Left kidney (tissue), 2 donors: ENCODE results near the gene STIM1. TPM values are rescaled to one million over a fixed set of nuclear protein-coding genes. Genes with fewer than 3 reads are reported as not detected.
A peak's percentile ranks its signal among the peaks of the same experiment; 100 is the strongest.
"Not testable (repeated sequence)": the region's sequence is repeated elsewhere in the genome, so short reads cannot be mapped to it uniquely, and the experiment has no call there.

Experiments
- DNase-seq: peaks from one replicate; pipeline ENCODE4 v3.0.0-alpha.2; 2013
- polyA plus RNA-seq: library from polyadenylated mRNA; unstranded; fragments of 120-200 nt; gene quantifications from one replicate; pipeline ENCODE4 v1.2.1, GENCODE V29; 2013; ENCODE audit not compliant: insufficient read length

Gene STIM1
- polyA plus RNA-seq, 1 donor: 37.1 TPM

DNA sequence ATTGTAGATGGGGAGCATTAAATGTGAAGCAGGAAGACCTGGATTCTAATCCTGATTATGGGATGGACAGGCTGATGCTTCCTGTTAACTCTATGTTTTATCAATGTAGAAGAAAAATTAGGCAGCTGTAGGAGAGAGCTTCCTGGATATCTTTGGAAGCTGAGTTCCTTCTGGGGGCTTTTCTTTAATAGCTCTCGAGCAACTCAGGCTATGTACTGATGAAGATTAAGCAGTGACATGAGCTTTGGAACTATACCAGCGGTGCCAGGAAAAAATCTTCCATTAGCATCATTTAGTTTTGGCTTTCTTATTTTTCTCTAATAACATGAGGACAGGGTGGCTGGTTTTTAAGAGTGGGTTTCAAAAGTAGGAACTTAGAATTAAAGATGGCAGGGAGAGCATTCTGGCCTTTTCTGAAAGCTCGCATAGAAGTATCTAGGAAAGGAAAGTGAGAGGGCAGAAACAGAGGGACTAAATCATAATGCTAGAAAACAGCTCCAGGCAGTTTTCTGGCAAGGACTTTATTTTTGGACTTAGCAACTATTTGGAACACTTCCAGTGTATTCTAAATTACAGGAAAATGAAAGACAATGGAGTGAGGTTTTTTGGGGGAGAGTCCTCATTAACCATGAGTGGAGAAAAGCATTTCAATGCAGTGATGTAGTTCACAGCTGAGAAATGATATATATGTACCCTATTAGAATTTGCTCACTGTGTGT lies 169.9 kb downstream of the STIM1 start:
- DNase-seq: peak; percentile 64

DNA sequence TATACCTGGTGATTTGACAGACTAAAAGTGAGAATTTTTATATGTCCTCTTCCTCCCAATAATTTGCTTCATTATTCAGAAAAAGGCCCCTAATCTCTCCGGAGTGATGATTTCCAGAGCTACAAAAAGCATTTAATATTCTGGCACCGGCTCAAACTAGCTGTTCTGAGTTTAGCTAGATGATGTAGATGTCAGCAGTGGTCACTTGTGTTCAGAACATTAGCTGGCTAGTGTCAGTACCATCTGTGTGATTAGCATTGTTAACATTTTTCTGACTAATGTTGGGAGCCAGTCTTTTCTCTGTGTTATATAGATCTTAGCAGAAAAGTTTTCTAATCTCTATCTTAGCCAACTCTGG lies 170.5 kb downstream of the STIM1 start:
- peak; percentile 44 for DNase-seq

DNA sequence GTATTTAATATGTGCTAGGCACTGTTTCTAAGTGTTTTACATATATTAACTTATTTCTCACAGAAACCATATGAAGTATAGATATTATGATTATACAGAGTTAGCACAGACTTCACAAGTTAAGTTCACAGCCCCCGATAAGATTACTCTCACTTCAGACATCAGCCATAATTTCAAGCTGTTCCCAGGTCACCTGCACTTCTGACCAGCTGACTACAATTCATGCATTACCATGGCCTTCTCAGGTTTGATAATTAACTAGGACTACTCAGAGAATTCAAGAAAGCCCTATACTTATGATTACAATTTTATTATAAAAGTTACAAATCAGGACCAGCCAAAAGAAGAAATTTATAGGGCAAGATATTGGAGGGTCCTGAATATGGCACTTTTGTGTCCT lies 170.9 kb downstream of the STIM1 start:
- no peak for DNase-seq

DNA sequence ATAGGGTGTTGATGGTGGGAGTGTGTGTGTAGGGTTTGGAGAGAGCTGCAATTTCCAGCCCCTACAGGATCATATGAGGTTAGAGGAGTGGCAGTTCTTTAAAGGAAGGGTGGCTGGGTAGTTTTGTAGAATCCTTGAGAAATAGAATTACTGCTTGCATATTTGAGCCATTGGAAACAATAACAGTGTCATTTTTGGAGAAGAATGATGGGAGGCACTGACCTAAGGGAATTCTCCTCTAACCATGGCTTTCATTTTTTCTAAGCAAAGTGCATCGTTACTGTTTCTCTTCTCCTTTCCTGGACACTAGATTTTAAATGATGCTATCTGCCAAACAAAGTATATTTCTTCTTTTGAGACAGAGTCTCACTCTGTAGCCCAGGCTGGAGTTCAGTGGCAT lies 172.3 kb downstream of the STIM1 start:
- DNase-seq: no peak

DNA sequence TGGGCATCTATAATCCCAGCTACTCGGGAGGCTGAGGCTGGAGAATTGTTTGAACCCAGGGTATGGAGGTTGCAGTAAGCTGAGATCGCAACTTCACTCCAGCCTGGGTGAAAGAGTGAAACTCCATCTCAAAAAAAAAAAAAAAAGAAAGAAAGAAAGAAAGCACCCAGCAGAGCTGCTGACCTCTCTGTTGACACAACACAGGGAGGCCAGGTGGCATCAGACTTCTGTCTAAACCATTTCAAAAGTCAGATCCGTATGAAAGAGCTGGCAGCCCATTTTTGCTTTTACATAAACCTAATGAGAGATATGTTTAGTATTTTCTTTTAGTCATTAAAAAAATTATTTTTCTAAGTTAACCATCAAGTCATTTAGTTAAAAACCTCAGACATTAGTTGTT lies 174.7 kb downstream of the STIM1 start:
- DNase-seq: no peak

DNA sequence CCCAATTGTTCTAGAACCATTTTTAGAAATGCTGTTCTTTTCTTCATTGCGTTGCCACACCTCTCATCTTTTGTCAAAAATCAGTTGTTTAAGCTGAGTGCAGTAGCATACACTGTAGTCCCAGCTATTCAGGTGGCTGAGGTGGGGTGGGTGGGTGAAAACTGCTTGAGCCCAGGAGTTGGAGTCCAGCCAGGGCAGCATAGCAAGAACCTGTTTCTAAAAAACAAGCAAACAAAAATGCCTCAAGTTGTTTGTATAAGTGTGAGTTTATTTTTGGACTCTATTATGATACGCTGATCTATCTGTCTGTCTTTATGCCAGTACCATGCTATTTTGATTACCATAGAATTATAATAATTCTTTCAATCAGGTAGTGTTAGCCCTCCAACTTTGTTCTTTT lies 176.6 kb downstream of the STIM1 start:
- DNase-seq: no peak

DNA sequence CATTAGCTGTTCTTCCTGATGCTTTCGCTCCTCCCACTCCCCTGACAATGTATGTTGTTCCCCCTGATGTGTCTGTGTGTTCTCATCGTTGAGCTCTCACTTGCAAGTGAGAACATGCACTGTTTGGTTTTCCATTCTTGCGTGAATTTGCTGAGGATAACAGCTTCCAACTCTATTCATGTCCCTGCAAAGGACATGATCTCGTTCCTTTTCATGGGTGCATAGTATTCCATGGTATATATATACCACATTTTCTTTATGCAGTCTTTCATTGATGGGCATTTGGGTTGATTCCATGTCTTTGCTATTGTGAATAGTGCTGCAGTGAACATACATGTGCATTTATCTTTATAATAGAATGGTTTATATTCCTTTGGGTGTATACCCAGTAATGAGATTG lies 180.5 kb downstream of the STIM1 start:
- no peak for DNase-seq

DNA sequence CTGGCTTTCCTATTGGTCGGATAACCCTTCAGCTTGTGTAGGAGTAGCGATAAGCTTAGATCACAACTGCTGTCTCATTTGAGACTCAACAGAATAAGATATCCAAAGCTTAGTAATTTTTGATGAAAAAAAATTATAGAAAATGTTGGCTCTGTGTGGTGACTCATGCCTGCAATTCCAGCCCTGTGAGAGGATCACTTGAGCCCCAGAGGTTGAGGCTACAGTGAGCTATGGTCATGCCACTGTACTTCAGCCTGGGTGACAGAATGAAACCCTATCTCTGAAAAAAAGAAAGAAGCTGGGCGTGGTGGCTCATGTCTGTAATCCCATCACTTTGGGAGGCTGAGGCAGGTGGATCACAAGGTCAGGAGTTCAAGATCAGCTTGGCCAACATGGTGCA lies 183.5 kb downstream of the STIM1 start:
- no peak for DNase-seq

DNA sequence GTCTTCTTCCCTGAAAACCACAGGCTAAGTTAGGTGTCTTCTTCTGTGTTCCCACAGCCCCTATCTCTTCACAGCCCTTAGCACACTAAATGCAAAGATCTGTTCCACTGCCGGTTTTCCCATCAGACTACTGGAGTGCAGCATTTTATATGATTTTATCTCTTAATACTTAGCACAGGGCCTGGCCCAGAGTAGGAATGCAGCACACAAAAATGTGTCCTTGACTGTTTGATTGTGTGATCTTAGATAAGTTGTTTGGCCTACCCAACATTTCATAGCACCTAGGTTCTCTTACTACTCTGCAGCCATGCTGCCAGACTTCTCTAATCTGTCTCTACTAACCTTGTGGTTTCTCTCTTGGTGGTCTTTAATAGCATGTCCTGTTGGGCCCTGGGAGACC lies 185.0 kb downstream of the STIM1 start:
- DNase-seq: no peak

DNA sequence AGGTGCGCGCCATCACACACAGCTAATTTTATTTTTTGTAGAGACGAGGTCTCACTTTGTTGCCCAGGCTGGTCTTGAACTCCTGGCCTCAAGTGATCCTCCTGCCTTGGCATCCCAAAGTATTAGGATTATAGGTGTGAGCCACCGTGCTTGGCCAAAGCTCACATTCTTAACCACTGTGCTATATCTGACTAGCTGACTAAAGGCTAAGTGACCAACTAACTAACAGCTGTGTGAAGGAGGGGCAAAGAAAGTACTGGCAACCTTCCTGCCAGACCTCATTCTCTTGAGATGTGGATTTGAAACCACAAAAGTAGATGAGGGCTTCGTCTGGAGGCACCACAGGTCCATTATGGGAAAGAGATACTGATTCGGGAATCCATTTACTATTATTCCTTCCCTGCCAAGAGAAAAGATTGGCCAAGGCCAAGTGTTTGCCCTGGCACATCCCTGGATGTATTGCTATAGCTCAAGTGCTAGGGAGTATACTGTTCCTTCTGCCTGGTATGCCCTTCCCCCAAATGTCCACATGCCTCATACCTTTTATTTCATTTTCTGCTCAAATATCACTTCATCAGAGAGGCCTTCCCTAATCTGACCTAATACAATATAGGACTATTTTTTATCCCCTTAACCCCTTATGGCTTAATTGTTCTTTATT lies 186.4 kb downstream of the STIM1 start:
- DNase-seq: no peak

DNA sequence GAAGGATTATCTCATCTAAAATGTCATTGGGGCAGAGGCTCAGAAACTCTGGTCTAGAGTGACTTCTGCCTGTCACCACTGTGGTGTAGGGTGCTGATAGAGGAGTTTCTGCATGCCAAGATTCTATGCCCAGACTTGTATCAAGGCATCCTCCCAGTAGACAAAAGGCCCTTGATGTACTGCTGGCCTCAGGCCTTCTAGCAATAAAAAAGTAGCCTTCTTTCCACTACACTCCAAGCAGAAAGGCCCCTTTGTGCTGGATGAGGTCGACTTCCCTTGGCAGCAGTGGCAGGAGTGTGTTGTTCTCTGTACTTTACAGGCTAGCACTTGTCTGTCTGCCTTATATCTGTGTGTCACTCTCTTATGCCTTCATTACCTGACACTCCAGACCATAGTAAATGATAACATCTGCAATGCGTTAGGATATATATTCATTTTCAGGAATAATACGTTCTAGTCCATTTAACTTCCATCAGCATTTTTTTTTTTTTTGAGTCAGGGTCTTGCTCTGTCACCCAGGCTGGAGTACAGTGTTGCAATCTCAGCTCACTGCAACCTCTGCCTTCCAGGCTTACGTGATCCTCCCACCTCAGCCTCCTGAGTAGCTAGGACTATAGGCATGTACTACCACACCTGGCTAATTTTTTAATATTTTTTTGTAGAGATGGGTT lies 189.6 kb downstream of the STIM1 start:
- DNase-seq: no peak

DNA sequence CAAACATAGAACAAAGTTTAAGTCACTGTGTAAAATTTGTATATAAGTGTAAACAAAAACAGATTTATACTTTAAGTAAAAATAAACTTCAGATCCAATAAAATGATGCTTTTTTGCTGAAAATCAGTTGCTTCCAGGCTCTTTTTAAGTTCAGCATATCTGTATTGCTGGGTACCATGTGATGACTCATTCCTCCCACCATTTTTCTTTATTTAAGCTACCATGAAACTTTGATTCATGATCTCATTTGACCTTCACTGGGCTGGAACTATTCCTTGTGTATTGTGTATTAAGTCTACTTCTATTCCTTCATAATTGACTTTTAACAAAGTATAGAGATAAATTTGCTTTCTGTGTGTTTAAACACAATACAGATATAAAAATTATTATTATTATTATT lies 192.9 kb downstream of the STIM1 start:
- DNase-seq: no peak

DNA sequence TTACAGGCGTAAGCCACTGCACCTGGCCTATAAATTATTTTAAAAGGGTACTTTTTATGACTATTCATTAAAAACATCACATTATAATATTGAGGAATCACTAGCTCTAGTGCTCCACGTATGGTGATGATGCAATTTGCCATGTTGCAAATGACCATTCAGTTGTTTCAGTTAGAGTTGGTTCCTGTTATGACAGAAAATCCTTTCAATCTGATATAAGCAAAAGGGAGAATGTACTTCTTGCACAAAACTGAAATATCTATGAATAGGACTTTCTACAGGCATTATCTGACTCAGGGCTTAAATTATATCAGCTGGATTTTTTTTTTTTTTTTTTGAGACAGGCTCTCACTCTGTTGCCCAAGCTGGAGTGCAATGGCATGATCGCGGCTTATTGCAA lies 193.5 kb downstream of the STIM1 start:
- DNase-seq: no peak

DNA sequence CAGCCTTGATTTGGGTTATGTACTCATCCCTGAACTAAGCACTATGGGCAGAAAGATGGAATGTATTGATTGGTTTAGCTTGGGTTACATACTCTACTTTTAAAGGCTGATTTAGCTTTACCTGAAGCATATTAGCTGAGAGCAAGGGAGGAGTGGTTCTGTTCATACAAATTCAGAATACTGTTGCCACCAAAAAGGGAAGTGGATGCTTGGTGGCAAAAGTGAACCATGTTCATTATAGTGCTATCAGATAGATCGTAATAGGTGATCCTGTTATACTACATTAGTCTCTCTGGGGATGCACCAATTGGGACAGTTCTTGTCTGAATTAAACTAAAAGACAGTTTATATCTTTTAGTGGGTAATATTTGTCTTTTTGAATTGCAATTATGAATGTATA lies 194.7 kb downstream of the STIM1 start:
- no peak for DNase-seq

DNA sequence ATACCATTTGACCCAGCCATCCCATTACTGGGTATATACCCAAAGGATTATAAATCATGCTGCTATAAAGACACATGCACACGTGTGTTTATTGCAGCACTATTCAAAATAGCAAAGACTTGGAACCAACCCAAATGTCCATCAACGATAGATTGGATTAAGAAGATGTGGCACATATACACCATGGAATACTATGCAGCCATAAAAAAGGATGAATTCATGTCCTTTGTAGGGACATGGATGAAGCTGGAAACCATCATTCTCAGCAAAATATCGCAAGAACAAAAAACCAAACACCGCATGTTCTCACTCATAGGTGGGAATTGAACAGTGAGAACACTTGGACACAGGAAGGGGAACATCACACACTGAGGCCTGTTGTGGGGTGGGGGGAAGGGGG lies 197.7 kb downstream of the STIM1 start:
- DNase-seq: not testable (repeated sequence)

DNA sequence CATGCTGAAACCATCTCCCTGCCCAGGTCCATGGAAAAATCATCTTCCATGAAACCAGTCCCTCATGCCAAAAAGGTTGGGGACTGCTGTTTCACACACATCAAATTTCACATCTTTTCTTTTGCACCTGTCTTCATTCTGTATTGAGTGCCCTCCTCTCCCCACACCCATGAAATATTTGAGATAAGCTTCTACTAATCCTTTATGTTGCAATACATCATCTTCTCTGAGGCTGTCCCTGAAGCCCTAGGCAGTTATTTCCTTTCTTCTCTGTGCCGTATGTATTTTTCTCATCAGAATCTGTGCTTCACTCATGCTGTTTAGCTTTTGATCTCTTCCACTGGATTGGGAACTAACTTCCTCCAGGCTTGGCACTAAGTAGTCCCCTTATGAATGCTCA lies 199.2 kb downstream of the STIM1 start:
- DNase-seq: no peak

DNA sequence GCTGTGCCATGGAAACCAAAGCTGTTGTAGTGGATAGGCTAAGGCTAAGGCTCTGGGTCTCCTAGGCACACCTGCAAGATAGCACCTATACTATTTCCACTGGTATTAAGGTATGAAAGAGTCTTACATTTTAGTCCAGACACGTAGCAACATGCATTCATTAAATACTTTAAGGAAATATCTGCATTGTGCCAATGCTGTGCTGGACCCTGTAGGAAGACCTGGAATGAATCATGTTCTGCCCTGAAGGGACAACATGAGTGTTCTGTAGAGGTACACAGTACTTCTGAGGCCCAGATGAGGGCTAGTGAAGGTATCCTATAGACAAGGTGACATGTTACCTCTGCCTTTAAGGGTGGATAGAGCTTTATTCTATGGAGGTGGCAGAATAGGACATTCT lies 204.0 kb downstream of the STIM1 start:
- no peak for DNase-seq

DNA sequence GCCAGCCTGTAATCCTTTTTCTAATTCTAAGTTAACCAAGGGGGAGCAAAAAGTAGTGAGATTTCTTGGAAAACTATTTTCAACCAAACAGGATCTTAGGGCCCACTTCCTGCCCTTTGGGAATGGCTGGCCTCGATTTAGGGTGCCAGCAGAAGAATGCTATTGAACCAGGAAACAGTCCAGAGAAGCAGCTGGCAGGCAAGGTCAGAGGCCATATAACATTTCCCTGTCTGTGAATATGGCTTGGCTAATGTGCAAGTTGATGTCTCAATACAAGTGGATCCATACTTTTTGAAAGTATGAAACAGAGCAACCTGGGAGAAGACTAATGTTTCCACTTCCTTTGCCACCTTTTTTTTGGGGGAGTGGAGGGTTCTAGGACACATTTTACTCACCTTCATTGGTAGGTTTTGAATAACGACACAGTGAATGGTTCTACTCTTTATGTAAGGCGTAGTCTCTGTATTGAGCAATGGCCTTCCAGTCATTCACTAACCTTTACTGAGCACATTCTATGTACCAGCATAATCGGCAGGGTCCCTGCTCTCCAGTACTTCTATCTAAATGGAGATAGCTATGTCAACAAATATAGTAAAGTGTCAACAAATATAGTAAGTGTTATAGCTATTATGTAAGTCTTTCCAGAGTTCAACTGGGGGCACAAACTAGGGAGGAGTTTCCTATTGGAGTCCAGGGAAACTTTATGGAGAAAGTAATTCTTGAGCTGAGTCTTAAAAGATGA lies 204.9 kb downstream of the STIM1 start:
- DNase-seq: no peak

DNA sequence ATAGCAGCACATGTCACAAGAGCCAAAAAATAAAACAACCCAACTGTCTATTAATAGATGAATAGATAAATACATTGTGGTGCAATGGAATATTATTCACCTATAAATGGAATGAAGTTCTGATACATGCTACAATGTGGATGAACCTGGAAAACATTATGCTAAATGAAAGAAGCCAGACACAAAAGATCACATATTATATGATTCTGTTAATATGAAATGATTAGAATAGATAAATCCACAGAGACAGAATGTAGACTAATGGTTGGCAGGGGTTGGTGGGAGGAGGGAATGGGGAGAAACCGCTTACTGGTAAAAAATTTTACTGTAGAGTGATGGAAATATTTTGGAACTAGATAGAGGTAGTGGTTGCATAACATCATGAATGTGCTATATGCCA lies 206.2 kb downstream of the STIM1 start:
- DNase-seq: no peak

DNA sequence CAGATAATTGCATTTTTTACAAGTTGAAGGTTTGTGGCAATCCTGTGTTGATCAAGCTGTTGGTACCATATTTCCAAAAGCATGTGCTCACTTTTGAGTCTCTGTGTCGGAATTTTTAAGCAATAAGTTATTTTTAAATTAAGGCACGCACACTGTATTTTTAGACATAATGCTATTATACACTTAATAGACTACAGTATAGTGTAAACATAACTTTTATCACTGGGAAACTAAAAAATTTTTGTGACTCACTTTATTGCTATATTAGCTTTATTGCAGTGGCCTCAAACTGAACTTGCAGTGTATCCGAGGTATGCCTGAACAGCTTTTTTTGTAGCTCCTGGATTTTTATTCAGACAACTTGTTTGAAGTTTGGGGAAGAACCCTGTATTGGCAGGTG lies 207.9 kb downstream of the STIM1 start:
- DNase-seq: no peak

DNA sequence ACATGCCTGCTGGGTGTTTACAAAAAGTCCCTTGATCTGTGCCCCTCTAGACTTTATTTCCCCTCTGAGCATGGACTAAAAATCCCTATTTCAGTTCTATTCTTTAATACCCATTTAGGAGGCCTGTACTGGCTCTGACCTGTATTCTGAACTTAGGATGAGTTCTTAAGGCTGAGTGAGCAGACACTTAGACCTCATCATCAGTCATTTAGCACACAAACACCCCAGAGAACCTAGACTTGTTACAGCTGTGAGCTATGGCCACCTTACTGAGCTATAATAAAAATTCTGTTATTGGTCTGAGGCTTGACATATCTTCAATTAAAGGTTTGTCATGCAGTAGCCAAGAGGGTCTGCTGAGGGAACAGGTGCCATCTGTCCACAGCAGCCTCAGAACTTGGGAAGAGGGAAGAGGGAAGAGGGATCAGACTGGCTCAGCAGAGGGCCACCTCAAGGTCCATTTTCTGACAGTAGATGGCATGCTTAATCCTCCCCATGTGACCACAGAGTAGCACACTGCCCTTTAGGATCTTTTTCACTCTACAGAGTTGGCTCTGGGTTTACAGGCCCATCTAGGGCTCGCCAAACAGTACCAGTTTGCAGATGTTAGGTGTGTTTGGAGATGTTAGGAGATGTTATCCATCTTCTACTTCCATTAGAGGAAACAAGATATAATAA lies 209.0 kb downstream of the STIM1 start:
- DNase-seq: no peak

DNA sequence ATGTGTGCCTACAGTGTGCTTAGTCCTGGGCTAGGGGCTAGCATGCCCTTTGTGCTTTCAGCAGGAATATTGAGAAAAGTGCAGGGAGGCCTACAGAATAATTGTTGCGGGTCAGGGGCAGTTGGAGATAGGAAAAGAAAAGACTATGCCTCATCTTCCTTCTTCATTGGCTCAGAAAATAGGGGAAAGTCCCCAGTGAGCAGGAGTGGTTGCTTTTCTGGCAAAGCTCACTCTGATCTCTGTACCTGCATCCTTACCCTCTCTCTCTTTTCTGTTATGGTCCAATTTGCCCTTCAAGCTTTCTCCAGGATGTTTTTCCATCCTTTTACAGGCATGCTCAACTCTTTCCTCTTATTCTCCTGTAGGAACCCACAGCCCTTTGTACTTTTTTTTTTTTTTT lies 209.6 kb downstream of the STIM1 start:
- no peak for DNase-seq
